Erythroblast (primary cell): ENCODE measurements around the gene AGPAT4.

Experiments used
- GATA1 ChIP-seq: IDR thresholded peaks from 2 replicates; pipeline ENCODE4 v1.6.1; 2011; ENCODE audit warnings: low read depth, mild to moderate bottlenecking, control low read depth, low read length, moderate library complexity
- POLR2A ChIP-seq: IDR thresholded peaks from 2 replicates; pipeline ENCODE4 v1.6.1; 2011; ENCODE audit warnings: mild to moderate bottlenecking, low read length

DNA sequence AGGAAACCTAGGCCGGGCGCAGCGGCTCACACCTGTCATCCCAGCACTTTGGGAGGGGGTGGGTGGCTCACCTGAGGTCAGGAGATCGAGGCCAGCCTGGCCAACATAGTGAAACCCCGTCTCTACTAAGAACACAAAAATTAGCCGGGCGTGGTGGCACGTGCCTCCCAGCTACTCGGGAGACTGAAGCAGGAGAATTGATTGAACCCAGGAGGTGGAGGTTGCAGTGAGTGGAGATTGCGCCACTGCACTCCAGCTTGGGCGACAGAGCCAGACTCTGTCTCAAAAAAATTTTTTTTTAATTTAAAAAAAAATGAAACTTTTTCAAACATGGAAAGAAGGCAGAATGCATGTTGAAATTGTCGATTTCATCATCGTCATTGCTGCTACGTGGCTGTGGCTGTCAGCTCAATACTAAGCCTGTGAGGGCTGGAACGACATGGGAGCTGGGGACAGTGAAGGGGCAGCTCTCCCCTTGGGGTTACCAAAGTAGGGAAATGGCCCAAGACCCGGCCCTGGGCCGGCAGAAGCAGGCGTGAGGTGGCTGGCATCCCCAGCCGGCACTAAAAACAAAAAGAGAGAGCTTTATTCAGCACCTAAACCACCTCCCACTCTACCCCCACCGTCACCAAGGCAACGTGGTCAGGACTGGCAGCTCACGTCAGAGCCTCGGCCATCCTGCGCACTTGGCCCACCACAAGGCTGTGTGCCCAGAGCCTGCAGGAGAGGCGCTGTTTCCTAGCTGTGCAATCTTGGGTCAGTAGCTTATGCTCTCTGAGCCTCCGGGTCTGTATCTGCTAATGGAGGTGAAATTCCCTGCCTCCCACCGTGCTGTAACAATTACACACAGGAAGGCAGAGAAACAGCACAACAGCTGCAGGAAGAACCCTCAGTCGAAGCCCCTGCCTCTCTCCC, 30.8 kb downstream of the AGPAT4 start:
- TF ChIP-seq POLR2A (no peak), GATA1 (no peak)
